ENCODE data around the gene REXO4. TPM values are rescaled to one million over a fixed set of nuclear protein-coding genes. Genes with fewer than 3 reads are reported as not detected.

REXO4 gene
- total and polyA plus RNA-seq, 2 of the 13 experiments (the other 11 are each of a cell fraction or from before 2014, with no cell fraction given), result 18.5 to 30.4 TPM

DNA sequence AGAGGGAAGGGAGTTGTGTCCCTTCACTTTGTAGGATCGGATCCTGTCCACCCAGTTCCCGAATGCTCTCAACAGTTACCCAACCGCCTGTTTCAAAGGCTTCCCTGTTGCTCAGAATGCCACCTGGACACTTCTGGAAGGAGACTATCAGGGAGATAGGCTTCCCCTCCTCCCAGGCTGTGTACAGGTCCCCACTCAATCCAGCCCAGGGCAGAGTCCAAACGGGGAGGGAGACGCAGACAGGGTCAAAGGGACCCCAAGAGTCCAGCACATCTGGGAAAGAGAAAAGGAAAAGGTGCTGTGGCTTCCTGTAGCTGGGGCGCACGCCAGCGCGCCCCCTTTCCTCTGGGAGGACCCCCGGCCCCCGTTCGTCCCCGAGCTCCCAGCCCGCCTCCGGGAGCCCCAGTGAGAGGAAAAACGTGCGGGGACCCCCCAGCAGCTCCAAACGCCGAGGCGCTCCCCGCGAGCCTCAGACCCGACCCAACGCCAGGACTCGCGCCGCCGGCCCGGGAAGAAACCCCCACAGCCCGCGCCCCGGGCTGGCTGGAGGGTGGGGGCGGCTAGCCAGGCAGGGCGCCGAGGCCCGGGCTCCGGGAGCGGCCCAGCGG is 42.6 kb downstream of the REXO4 start (continued):
- no peak for TF ChIP-seq ZNF563 (CRISPR knock-in tag; IDR thresholded peaks at IDR 0.05)
- no peak for TF ChIP-seq HNRNPH1 (optimal IDR thresholded peaks at IDR 0.05; ENCODE audit: low read depth, low read length)
- no peak for TF ChIP-seq NFATC3 (CRISPR knock-in tag; IDR thresholded peaks at IDR 0.05)
- no peak for TF ChIP-seq STAG1 (CRISPR knock-in tag; IDR thresholded peaks at IDR 0.05)

DNA sequence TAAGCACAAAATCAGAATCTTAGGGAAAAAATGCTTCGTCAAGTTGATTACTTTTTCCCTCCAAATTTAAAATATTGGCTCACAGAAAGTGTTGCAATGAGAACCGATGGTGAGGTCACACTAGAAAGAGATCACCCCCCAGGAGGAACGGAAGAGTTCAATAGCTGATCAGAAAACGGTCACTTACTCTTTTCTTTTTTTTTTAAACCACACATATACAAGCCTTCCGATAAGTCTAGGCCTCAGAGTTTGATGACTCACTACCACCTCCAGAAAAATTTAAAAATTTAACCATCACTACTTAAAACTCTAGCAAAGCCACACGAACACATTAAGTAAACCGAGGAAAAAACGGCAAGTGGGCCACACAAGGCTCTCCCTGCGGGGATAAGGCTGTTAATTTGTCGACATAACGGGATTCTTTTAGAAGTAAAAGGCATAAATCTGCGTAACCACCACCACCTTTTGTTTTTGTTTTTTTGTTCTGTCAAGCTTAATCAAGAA is 43.1 kb downstream of the REXO4 start:
- ATAC-seq, result no peak
- Histone ChIP-seq H3K36me3 (replicated peaks in 1 of 2; ENCODE audit: control insufficient read depth in 1 of 2, insufficient read depth in 2 of 2, low read length in 2 of 2) (peaks cover 9 to 37% of the 10 kb centered on the region in 2 experiments; a peak in 4 of 5 replicates), H3K4me1 (ENCODE audit: insufficient read depth, low read length) (peaks cover 79% of the 10 kb centered on the region), H3K27me3 (ENCODE audit: control insufficient read depth in 1 of 2, insufficient read depth in 2 of 2, low read length in 2 of 2) (no peaks in the 10 kb centered on the region), H3K9me3 (ENCODE audit: low read length) (no peaks in the 10 kb centered on the region), H2AFZ (ENCODE audit: low read length) (no peak overlapping the region), H3K4me2 (ENCODE audit: low read depth, low read length) (peak overlapping the region; percentile 73), H3K9ac (ENCODE audit: insufficient read depth, low read depth, low read length) (peak overlapping the region; percentile 99), H3K79me2 (ENCODE audit: insufficient read depth, low read length) (peaks cover 58% of the 10 kb centered on the region), H3K27ac (ENCODE audit: extremely low read length, insufficient read depth, low read length) (peak overlapping the region; percentile 97), H4K20me1 (ENCODE audit: insufficient read depth, low read length) (peaks cover 55% of the 10 kb centered on the region), H3K4me3 (replicated peaks in 1 of 3; ENCODE audit: insufficient read depth in 1 of 3, low read depth in 2 of 3, low read length in 3 of 3) (peak overlapping the region; percentile 66 to 86 (median 76))
- in situ Hi-C loops (cut with HindIII; ENCODE audit: extremely low pct_ligation_motif_present, low pct_unique_long_range_greater_than_20kb), result no loop called here
- ChIA-PET POLR2A (interaction anchor here (0.6 to 2.0 kb wide), 11 partner anchors 8 to 650 kb away, joined by 3 to 13 read pairs (median 4); partner anchors contain the start of genes BRD3OS, CACFD1, MED22 and RPL7A), CTCF (ENCODE audit: low intra/inter-chr PET ratio, low total read pairs) (no interaction called here)
- intact Hi-C loops (cut with micrococcal nuclease; ENCODE audit: unreplicated experiment), result no loop called here
- WGBS (ENCODE audit: low lambda C conversion rate), result 5% methylated on average over 12 of the region's 12 CpGs
- TF ChIP-seq SYNCRIP (IDR thresholded peaks at IDR 0.05; ENCODE audit: insufficient read depth, low read depth, low read length) (no peak), CEBPB (IDR thresholded peaks at IDR 0.05; ENCODE audit: borderline replicate concordance, low read depth, low read length) (peak; percentile 63), ZNF331 (CRISPR knock-in tag; IDR thresholded peaks at IDR 0.05) (0 out of 2 replicates have a peak, but pooled peaks have one; percentile 1), FOXA3 (CRISPR knock-in tag; IDR thresholded peaks at IDR 0.05) (0 out of 2 replicates have a peak, but pooled peaks have one; percentile 3), ZNF652 (CRISPR knock-in tag; IDR thresholded peaks at IDR 0.05; ENCODE audit: borderline replicate concordance, low read depth) (0 out of 2 replicates have a peak, but pooled peaks have one; percentile 3), MBD4 (IDR thresholded peaks at IDR 0.05; ENCODE audit: borderline replicate concordance, low read length) (0 out of 2 replicates have a peak, but pooled peaks have one; percentile 46)
- TF ChIP-seq, protein P1, sequence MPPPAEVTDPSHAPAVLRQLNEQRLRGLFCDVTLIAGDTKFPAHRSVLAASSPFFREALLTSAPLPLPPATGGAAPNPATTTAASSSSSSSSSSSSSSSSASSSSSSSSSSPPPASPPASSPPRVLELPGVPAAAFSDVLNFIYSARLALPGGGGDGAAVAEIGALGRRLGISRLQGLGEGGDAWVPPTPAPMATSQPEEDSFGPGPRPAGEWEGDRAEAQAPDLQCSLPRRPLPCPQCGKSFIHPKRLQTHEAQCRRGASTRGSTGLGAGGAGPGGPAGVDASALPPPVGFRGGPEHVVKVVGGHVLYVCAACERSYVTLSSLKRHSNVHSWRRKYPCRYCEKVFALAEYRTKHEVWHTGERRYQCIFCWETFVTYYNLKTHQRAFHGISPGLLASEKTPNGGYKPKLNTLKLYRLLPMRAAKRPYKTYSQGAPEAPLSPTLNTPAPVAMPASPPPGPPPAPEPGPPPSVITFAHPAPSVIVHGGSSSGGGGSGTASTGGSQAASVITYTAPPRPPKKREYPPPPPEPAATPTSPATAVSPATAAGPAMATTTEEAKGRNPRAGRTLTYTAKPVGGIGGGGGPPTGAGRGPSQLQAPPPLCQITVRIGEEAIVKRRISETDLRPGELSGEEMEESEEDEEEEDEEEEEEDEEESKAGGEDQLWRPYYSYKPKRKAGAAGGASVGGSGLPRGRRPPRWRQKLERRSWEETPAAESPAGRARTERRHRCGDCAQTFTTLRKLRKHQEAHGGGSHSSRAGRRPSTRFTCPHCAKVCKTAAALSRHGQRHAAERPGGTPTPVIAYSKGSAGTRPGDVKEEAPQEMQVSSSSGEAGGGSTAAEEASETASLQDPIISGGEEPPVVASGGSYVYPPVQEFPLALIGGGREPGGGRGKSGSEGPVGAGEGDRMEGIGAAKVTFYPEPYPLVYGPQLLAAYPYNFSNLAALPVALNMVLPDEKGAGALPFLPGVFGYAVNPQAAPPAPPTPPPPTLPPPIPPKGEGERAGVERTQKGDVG (CRISPR knock-in tag; IDR thresholded peaks at IDR 0.05; ENCODE audit: borderline replicate concordance), result no peak
- TF ChIP-seq, protein P2, sequence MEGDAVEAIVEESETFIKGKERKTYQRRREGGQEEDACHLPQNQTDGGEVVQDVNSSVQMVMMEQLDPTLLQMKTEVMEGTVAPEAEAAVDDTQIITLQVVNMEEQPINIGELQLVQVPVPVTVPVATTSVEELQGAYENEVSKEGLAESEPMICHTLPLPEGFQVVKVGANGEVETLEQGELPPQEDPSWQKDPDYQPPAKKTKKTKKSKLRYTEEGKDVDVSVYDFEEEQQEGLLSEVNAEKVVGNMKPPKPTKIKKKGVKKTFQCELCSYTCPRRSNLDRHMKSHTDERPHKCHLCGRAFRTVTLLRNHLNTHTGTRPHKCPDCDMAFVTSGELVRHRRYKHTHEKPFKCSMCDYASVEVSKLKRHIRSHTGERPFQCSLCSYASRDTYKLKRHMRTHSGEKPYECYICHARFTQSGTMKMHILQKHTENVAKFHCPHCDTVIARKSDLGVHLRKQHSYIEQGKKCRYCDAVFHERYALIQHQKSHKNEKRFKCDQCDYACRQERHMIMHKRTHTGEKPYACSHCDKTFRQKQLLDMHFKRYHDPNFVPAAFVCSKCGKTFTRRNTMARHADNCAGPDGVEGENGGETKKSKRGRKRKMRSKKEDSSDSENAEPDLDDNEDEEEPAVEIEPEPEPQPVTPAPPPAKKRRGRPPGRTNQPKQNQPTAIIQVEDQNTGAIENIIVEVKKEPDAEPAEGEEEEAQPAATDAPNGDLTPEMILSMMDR (CRISPR knock-in tag; IDR thresholded peaks at IDR 0.05), result no peak
- no peak for DNase-seq (ENCODE audit: low spot score)
- peak; percentile 64 for FAIRE-seq
- TSS peak; percentile 62 for BruUV-seq (replicated peaks)
